HG03521 (cell line): ENCODE results near the gene PAOX.
"Not testable (repeated sequence)": the region's sequence is repeated elsewhere in the genome, so short reads cannot be mapped to it uniquely, and the experiment has no call there.

Source experiments
- ATAC-seq: cut with Tn5 transposase; IDR thresholded peaks from one replicate; pipeline ENCODE4 v1.9.1; 2021; ENCODE audit warnings: mild to moderate bottlenecking, moderate library complexity; ENCODE audit not compliant: unreplicated experiment

PAOX gene

DNA sequence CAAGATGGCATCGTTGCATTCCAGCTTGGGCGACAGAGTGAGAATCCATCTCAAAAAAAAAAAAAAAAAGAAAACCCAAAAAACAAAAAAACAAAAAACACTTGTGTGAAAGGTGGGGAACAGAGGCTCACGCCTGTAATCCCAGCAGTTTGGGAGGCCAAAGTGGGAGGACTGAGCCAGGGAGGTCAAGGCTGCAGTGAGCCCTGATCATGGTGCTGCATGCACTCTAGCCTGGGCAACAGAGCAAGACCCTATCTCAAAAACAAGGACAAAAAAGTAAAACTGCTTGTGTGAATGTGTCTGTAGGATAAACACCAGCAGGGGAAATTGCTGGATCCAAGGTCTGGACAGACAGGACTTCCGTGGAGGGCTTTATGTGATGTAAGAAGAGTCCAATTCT lies 4.5 kb downstream of the PAOX start:
- ATAC-seq = no peak

DNA sequence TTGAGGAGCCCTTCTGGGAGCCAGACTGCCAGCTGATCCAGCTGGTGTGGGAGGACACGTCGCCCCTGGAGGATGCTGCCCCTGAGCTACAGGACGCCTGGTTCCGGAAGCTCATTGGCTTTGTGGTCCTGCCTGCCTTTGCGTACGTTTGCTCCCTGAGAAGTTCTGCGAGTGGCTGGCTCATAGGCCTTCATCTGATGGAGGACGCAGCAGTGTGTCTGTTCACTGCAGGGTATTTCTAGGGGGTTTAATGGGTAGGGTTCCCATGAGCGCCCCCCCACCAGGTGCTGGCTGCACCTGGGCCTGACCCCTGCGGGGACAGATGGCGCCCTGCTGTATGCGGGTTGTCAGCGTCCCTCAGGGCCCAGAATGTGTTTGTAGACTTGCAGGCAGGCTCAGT lies 5.0 kb downstream of the PAOX start:
- no peak for ATAC-seq

DNA sequence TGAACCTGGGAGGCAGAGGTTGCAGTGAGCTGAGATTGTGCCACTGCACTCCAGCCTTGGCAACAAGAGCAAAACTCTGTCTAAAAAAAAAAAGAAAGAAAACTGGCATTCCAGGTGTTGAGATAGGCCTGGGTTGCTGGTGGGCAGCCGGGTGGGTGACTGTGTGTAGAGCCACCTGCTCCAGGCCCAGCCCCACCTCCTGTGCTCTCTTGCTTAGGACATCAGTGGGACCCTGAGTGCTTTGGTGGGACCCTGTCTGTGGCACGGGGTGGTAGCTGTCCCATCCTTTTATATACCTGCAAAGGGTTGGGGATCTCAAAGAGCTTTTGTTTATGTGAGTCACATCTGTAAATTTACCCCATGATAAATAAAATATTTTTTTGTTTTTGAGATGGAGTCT lies 6.2 kb downstream of the PAOX start:
- no peak for ATAC-seq

GRCh38 chr10:133386951-133387350 lies 7.9 kb downstream of the PAOX start:
- not testable (repeated sequence) for ATAC-seq

DNA sequence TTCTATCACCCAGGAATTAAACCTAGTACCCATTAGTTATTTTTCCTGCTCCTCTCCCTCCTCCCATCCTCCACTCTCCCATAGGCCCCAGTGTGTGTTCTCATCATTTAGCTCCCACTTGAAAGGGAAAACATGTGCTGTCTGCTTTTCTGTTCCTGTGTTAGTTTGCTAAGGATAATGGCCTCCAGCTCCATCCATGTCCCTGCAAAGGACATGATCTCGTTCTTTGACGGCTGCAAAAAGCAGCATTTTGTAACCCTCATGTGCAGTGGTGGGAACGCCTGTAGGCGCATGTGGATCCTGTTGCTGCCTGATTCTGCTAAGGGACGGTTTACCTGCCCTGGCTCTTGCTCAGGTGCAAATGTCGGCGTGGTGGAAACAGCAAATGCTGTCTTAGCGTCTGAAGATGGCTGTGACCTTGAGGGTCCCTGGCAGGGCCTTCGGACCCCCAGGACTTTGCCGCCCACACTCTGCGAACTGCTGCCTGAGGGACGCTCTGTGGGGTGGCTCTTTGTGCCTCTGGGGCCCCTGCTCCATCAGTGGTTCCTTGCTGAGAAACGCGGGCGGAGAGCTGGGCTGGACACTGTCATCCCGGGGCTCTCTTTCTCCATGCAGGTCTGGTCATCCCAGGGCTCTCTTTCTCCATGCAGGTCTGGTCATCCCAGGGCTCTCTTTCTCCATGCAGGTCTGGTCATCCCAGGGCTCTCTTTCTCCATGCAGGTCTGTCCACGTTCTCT lies 9.3 kb downstream of the PAOX start:
- no peak for ATAC-seq

DNA sequence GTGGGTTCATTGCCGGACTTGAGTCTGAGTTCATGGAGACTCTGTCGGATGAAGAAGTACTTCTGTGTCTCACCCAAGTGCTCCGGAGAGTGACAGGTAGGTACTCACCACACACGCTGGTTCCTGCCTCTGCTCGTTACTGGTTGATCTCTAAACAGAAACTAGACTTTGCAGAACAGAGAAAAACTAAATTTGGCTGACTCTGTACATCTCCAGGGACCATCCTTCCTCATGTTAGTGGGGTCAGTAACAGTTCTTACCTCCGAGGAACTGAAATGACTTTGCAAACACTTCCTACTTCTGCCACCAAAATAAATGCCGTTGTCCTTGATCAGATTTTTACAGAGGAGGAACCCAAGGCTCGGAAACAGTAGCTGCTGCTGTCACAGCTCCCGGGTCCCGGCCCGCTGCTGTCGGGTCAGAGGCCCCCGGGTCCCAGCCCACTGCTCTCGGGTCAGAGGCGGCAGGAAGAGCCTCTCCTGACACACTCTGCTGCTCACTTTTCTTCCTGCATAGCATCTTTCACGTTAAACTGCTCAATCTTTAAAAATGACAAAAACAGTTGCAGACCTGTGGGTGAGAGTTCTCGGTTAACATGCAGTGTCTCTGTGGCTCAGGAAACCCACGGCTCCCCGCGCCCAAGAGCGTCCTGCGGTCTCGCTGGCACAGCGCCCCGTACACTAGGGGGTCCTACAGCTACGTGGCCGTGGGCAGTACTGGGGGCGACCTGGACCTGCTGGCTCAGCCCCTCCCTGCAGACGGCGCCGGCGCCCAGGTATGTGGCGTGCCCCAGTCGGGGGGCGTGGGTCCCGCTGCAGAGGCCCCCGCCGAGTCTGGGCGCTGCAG lies 10.1 kb downstream of the PAOX start:
- peak; percentile 75 for ATAC-seq

GRCh38 chr10:133390597-133391248 lies 11.7 kb downstream of the PAOX start:
- no peak for ATAC-seq

DNA sequence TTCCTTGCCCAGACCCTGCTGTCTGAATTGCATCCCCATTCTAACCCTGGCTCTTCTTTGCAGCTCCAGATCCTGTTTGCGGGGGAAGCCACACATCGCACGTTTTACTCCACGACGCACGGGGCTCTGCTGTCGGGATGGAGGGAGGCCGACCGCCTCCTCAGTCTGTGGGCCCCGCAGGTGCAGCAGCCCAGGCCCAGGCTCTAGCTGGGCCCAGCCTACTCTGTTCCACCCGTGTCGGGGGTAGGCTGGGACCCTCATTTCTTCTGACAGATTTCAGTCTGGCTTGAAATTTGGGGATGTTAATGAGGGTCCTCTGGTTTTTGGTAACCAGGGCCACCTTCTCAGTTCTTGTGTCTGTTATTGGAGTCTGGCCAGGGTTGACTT lies 12.2 kb downstream of the PAOX start:
- no peak for ATAC-seq

DNA sequence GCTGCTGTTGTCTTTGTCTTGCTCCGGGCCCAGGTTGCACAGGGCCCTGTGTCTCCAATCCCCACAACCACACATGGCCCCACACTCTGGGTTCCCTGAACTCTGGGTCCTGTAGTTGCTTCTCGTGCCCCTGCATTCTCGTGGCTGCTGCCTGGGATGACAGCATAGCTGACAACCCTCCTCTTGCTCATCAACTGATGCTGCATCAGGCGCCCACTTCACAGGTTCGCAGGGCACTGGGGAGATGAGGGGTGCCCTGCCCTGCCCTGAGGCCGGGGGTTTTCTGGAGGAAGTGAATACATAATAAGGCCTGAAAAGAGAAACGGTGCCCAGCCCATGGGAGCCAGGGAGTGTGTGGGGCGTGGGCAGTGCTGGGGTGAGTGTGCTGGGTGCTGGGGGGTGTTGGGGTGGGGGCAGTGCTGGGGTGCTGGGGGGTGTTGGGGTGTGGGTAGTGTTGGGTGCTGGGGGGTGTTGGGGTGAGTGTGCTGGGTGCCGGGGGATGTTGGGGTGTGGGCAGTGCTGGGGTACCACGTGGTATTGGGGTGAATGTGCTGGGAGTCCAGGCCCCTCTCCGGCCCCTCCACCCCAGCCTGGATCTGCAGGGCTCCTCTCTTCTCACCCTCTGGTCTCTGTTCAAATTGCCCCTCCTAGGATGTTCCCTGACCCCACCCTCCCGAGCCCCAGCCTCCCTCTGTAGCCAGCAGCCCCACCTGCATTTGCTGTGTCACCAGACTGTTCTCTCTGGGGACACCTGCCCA lies 12.9 kb downstream of the PAOX start:
- ATAC-seq = no peak

DNA sequence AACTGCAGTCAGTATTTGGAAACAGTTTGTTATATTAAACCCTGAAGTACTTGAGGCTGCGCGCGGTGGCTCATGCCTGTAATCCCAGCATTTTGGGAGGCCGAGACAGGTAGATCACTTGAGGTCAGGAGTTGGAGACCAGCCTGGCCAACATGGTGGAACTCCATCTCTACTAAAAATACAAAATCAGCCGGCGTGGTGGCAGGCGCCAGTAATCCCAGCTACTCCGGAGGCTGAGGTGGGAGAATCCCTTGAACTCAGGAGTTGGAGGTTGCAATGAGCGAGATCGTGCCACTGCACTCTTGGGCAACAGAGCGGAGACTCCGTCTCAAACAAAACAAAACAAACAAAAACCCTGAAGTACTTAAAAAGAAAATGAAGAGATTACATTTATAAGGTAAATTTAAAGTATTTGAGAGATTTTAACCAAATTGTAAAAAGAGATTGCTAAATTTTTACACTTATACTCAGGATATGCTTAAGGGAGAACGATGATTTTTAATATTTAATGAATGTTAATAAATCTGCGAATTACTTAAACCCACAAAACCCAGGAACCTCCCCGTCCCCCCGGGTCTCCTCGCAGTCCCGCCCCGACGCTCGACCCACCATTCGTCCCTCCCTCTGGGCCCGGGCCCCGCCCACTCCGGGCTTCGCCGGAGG lies 14.5 kb downstream of the PAOX start:
- no peak for ATAC-seq

- peak; percentile 79 for ATAC-seq
These were observed 15.1 kb downstream of the PAOX start, which contains the start of gene MTG1 for GRCh38 chr10:133394064-133394663. TSS of gene MTG1 (plus strand) at chr10:133394157. CDS start at chr10:133394221, 64 bp downstream.

DNA sequence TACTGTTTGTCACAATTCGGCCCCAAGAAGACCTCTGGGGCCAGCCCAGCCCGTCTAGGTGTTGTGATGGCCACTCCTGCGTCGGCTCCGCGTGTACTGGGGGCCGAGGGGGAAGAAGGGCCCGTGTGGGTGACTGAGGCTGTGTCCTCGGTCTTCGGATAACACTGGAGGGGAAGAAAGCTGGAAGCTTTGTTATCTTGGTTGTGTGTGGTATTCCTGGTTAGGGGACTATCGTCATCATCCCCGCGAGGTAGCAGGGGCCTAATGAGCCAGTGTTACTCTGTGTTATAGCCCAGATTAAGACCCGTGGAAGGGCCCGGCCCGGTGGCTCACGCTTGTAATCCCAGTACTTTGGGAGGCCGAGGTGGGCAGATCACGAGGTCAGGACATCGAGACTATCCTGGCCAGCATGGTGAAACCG lies 15.7 kb downstream of the PAOX start:
- no peak for ATAC-seq

- ATAC-seq = no peak
These were observed 17.1 kb downstream of the PAOX start for GRCh38 chr10:133396035-133396624.

- ATAC-seq = no peak
These were observed 18.9 kb downstream of the PAOX start for GRCh38 chr10:133397938-133398337.

DNA sequence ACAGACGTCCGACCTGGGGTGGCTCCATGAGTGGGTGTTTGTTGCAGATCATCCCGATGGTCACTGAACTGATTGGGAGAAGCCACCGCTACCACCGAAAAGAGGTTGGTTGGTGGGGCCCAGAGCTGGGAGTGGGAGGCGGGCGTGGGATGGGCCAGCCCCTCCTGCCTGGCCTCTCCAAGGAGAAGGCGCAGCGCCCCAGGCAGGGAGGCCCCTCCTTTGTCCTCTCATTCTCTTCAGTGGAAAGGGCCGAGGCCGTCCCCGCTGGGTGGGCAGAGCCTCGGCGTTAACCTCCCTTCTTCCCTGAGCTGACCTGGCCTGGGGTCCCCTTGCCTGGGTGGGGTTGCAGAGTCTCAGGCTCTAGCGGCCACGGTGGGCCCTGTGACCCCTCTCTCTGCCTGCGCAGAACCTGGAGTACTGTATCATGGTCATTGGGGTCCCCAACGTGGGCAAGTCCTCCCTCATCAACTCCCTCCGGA lies 20.1 kb downstream of the PAOX start:
- ATAC-seq = no peak

DNA sequence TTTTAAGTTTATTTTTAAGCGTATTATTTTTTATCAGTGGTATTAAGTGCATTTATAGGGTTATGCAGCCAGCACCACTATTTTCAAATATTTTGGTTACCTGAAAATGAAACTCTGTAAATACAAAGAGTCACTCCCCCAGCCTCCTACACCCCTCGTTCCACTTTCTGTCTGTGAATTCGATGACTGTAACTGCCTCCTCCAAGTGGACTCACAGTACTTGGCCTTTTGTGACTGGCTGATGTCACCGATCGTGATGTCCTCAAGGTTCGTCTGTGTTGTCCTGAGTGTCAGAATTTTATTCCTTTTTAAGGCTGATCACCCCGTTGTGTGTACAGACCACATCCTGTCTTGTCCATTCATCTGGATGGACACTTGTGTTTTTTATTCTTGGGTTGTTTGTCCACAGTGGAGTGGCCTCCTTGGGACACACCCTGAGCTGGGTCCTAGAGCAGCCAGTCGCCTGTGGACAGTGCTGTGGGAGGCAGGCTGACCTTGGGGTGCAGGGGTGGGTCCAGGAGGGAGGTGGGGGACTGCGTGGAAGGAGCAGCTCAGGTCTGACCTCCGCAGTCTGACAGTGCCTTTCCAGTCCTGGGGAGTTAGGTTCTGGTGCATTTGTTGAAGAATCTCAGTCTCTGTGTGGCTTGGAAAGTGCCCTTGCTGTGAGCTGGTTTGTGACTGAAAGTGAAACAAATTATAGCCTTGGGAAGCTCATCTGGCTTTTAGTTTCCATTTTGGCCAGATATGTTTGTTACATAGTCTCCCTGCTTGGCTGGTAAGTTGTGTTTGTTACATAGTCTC lies 21.8 kb downstream of the PAOX start:
- no peak for ATAC-seq

GRCh38 chr10:133401500-133401899 lies 22.4 kb downstream of the PAOX start:
- ATAC-seq = no peak

DNA sequence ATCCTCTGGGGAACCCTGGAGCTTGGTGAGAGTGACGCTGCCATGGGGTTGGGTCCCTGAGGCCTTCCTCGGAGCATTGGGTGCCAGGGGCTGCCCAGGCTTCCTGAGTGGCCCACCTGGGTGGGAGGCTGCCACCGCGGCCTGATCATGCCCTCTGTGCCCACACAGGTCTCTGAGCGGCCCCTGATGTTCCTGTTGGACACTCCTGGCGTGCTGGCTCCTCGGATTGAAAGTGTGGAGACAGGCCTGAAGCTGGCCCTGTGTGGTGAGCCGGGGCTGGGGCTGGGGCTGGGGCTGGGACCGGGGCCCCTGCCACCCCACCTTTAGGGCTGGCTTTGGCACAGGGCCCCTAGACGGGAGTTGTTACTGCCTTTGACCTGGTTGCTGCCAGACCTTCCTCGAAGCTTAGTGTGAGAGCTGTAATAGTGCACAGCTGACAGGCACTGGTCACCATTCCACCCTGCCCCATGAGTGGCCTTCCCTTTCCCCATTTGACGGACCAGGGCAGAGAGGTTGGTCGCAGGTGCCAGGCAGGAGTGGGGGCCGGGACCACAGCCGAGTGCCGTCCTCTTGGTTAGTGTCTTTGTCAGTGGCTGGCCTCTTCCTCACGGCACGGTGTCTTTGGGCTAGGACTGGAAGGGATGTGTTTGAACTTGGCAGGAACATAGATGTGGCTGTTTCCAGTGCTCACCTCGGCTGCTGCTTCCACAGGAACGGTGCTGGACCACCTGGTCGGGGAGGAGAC lies 23.1 kb downstream of the PAOX start:
- no peak for ATAC-seq
